ENCODE results near the gene DIP2B. TPM values are rescaled to one million over a fixed set of nuclear protein-coding genes. Genes with fewer than 3 reads are reported as not detected.

Gene DIP2B
- total RNA-seq, 1 donor from 2014 or later = 28.6 TPM

GRCh38 chr12:50636505-50636904 is 131.7 kb downstream of the DIP2B start:
- H3K9me3 ChIP-seq = no peaks in the 10 kb centered on the region
- peaks cover 13% of the 10 kb centered on the region for H3K4me1 ChIP-seq
- intact Hi-C loops (cut with DNase I) = loop anchor here (10.0 kb wide), 1 partner anchor 132 kb away; the partner anchor contains the start of gene DIP2B
- DNase-seq = no peak
- H3K4me3 ChIP-seq = no peak overlapping the region
- no peaks in the 10 kb centered on the region for H3K27me3 ChIP-seq
- no peak overlapping the region for H3K27ac ChIP-seq
- H3K36me3 ChIP-seq = peaks cover 4% of the 10 kb centered on the region
- peak; percentile 46 for ATAC-seq
- TF ChIP-seq CTCF (IDR thresholded peaks at IDR 0.05) = no peak

- Histone ChIP-seq H3K27ac (no peak overlapping the region), H3K9me3 (no peaks in the 10 kb centered on the region), H3K36me3 (peaks cover 8% of the 10 kb centered on the region), H3K4me3 (no peak overlapping the region), H3K27me3 (no peaks in the 10 kb centered on the region), H3K4me1 (peaks cover 13% of the 10 kb centered on the region)
- peak; percentile 57 for ATAC-seq
- no peak for DNase-seq
- peak; percentile 71 for TF ChIP-seq CTCF (IDR thresholded peaks at IDR 0.05)
- intact Hi-C loops (cut with DNase I) = loop anchor here (10.0 kb wide), 1 partner anchor 133 kb away; the partner anchor contains the start of gene DIP2B
Measured at GRCh38 chr12:50637870-50638481, 133.2 kb downstream of the DIP2B start.

DNA sequence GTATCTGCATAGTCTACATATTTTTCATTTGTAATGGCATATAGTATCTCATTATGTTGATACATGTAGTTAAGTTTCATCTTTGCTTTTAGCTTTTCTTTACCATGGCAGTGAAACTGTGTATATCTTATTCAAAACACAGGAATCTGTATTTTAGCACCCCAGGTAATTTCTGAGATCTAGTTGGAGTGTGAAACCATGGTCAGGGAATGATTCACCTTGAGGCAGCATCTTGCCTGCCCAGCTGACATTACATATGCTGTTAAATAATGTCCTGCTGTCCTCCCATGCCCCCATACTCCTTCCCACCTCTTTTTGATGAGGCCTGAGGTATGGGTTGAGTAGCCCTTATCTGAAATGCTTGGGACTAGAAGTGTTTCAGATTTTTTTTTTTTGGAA is 133.7 kb downstream of the DIP2B start:
- H3K9me3 ChIP-seq = no peaks in the 10 kb centered on the region
- intact Hi-C loops (cut with DNase I) = loop anchor here (10.0 kb wide), 1 partner anchor 134 kb away; the partner anchor contains the start of gene DIP2B
- no peak overlapping the region for H3K27ac ChIP-seq
- no peak for ATAC-seq
- peaks cover 8% of the 10 kb centered on the region for H3K36me3 ChIP-seq
- peaks cover 13% of the 10 kb centered on the region for H3K4me1 ChIP-seq
- no peak for TF ChIP-seq CTCF (IDR thresholded peaks at IDR 0.05)
- no peak overlapping the region for H3K4me3 ChIP-seq
- no peaks in the 10 kb centered on the region for H3K27me3 ChIP-seq
- DNase-seq = no peak

DNA sequence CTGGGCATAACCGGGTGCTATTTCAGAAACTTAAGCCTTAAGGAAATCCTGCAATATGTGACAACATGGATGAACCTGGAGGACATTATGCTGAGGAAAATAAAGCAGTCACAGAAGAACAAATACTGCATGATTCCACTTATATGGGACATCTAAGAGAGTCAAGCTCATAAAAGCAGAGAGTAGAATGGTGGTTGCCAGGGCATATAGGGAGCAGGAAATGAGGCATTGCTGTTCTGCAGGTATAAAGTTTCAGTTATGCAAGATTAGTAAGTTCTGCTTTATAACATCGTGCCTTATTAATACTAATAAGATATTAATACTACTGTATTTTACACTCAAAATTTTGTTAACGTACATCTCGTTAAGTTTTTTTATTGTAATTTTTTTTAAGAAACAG is 134.9 kb downstream of the DIP2B start:
- ATAC-seq = no peak
- Histone ChIP-seq H3K36me3 (peaks cover 14% of the 10 kb centered on the region), H3K9me3 (no peaks in the 10 kb centered on the region), H3K4me3 (no peak overlapping the region), H3K27ac (no peak overlapping the region), H3K27me3 (no peaks in the 10 kb centered on the region), H3K4me1 (peaks cover 9% of the 10 kb centered on the region)
- intact Hi-C loops (cut with DNase I) = loop anchor here (10.0 kb wide), 1 partner anchor 135 kb away; the partner anchor contains the start of gene DIP2B
- DNase-seq = no peak
- no peak for TF ChIP-seq CTCF (IDR thresholded peaks at IDR 0.05)

- TF ChIP-seq CTCF (IDR thresholded peaks at IDR 0.05) = no peak
- no peak for DNase-seq
- H3K4me1 ChIP-seq = peaks cover 6% of the 10 kb centered on the region
- intact Hi-C loops (cut with DNase I) = no loop called here
- H3K27ac ChIP-seq = no peak overlapping the region
- no peaks in the 10 kb centered on the region for H3K9me3 ChIP-seq
- ATAC-seq = no peak
- H3K4me3 ChIP-seq = no peak overlapping the region
- H3K27me3 ChIP-seq = no peaks in the 10 kb centered on the region
- H3K36me3 ChIP-seq = peaks cover 14% of the 10 kb centered on the region
Measured at GRCh38 chr12:50640321-50640939, 135.6 kb downstream of the DIP2B start.
